Testis (tissue), 5 donors: Measurements from ENCODE around the gene KCNK5. TPM values are rescaled to one million over a fixed set of nuclear protein-coding genes. Genes with fewer than 3 reads are reported as not detected.
A peak's percentile ranks its signal among the peaks of the same experiment; 100 is the strongest.

Experiments used
- DNase-seq: peaks from one replicate; pipeline ENCODE4 v3.0.0-alpha.2; 2019
- H3K27ac ChIP-seq, 2 donors: fragments of 200-600 bp; sonication (generic); one replicate each; pipeline ENCODE4 v1.5.1; 2019
- H3K27me3 ChIP-seq: fragments of 200-600 bp; sonication (generic); one replicate; pipeline ENCODE4 v1.5.1; 2019
- H3K36me3 ChIP-seq: fragments of 200-600 bp; sonication (generic); one replicate; pipeline ENCODE4 v1.5.1; 2017; ENCODE audit warnings: low read depth; ENCODE audit errors: missing control alignments
- H3K4me1 ChIP-seq: fragments of 200-600 bp; sonication (generic); one replicate; pipeline ENCODE4 v1.5.1; 2019
- H3K4me3 ChIP-seq, 2 donors: fragments of 200-600 bp; sonication (generic); one replicate each; pipeline ENCODE4 v1.5.1; 2017 to 2019
- H3K9me3 ChIP-seq: fragments of 200-600 bp; sonication (generic); one replicate; pipeline ENCODE4 v1.5.1; 2017
- CTCF ChIP-seq, 3 experiments: fragments of 450-650 bp in 2 of 3; fragments of 200-600 bp in 1 of 3; sonication (generic) in 1 of 3; IDR thresholded peaks; one replicate each; pipeline ENCODE4 v1.5.1; 2016 to 2019; ENCODE audit warnings: antibody characterized with exemption in 3 of 3, mild to moderate bottlenecking in 2 of 3, moderate library complexity in 1 of 3
- POLR2A ChIP-seq: fragments of 450-650 bp; IDR thresholded peaks from one replicate; pipeline ENCODE4 v1.6.1; 2017; ENCODE audit warnings: antibody characterized with exemption, mild to moderate bottlenecking, moderate library complexity
- WGBS, 2 donors: methylation state at CpG; one replicate each; pipeline ENCODE4 v1.1.5; 2018; 5-methylcytosine and 5-hydroxymethylcytosine counted together
- intact Hi-C: fragments of 100-400 bp; cut with DNase I; formaldehyde crosslinking; loops from one replicate; pipeline ENCODE4 v1.15.1; 2023; ENCODE audit warnings: low total_unique reads
- long read RNA-seq, 2 donors: transcript quantifications; one replicate each; lab custom pipeline, GENCODE V29; 2026
- polyA plus RNA-seq: library from polyadenylated mRNA; stranded (reverse); fragments of 350-450 nt; fragmentation: Illumina TruSeq; extraction: RNeasy Lipid Tissue Mini Kit (QIAGEN cat#74804); gene quantifications from one replicate; pipeline ENCODE4 v1.2.3, GENCODE V29; 2014; ENCODE audit warnings: low read depth, low replicate concordance; ENCODE audit not compliant: insufficient read depth
- total RNA-seq, 2 donors: library from RNA; depleted of rRNA; stranded (reverse); fragments of >200 nt; gene quantifications; one replicate each; pipeline ENCODE4 v1.2.3, GENCODE V29; 2016

Gene KCNK5
- total RNA-seq (1 to 10 TPM; 1.6 to 2.0 TPM), polyA plus RNA-seq (2.3 TPM)
- long read RNA-seq, donor 1, partial matches to known transcripts: 0 of 2 reads
- long read RNA-seq, donor 1, other reads (novel, unspliced or antisense): 0 of 2 reads
- long read RNA-seq, donor 2: 0 reads

- no peak within 1 kb of the TSS for H3K27ac ChIP-seq
- peak; percentile 84 for DNase-seq
- intact Hi-C loops: no loop called here
- TF ChIP-seq CTCF (IDR thresholded peaks at IDR 0.05): peak; percentile 29 to 60 (median 57)
- no peak for TF ChIP-seq POLR2A
- H3K4me1 ChIP-seq: peaks cover 10% of the 10 kb centered on the region
- WGBS, 2 donors: 0 to 2% methylated on average over 23 to 68 of the region's 73 CpGs
- peak within 1 kb of the TSS; percentile 45 to 64 for H3K4me3 ChIP-seq
- H3K36me3 ChIP-seq: no peaks in the 10 kb centered on the region
- no peaks in the 10 kb centered on the region for H3K27me3 ChIP-seq
- no peaks in the 10 kb centered on the region for H3K9me3 ChIP-seq
Observed at GRCh38 chr6:39228992-39229767, at the start of gene KCNK5. TSS of gene KCNK5 (minus strand) at chr6:39229475. CDS start at chr6:39229111, 364 bp downstream.

- 87 to 94% methylated on average over 3 of the region's 3 CpGs for WGBS, 2 donors
- Histone ChIP-seq H3K4me1 (no peaks in the 10 kb centered on the region), H3K36me3 (no peaks in the 10 kb centered on the region), H3K27ac (no peak overlapping the region), H3K27me3 (no peaks in the 10 kb centered on the region), H3K4me3 (no peak overlapping the region), H3K9me3 (no peaks in the 10 kb centered on the region)
- intact Hi-C loops: no loop called here
- no peak for TF ChIP-seq CTCF (IDR thresholded peaks at IDR 0.05)
- TF ChIP-seq POLR2A: no peak
- DNase-seq: no peak
Observed at GRCh38 chr6:39276379-39276995, 47.2 kb upstream of the KCNK5 start.

GRCh38 chr6:39274903-39275302 is 45.6 kb upstream of the KCNK5 start:
- no peak overlapping the region for H3K27ac ChIP-seq

GRCh38 chr6:39274471-39274870 is 45.2 kb upstream of the KCNK5 start:
- TF ChIP-seq CTCF (IDR thresholded peaks at IDR 0.05) (no peak), POLR2A (no peak)
- intact Hi-C loops: no loop called here
- Histone ChIP-seq H3K4me1 (no peaks in the 10 kb centered on the region), H3K27me3 (no peaks in the 10 kb centered on the region), H3K4me3 (no peak overlapping the region), H3K36me3 (no peaks in the 10 kb centered on the region), H3K9me3 (no peaks in the 10 kb centered on the region), H3K27ac (no peak overlapping the region)
- WGBS, 2 donors: 73 to 81% methylated on average over 4 of the region's 4 CpGs
- DNase-seq: no peak

More at GRCh38 chr6:39274903-39275302, 45.6 kb upstream of the KCNK5 start:
- H3K4me3 ChIP-seq: no peak overlapping the region
- no peaks in the 10 kb centered on the region for H3K36me3 ChIP-seq
- intact Hi-C loops: no loop called here
- no peaks in the 10 kb centered on the region for H3K4me1 ChIP-seq
- no peak for DNase-seq
- TF ChIP-seq CTCF (IDR thresholded peaks at IDR 0.05) (no peak), POLR2A (no peak)
- no peaks in the 10 kb centered on the region for H3K27me3 ChIP-seq
- 83 to 90% methylated on average over 3 of the region's 3 CpGs for WGBS, 2 donors
- no peaks in the 10 kb centered on the region for H3K9me3 ChIP-seq
